SU-DHL-6 (cell line): ENCODE results near the gene ING1.

Source experiments
- H2AFZ ChIP-seq: fragments of 200-600 bp; sonication (generic); 2 replicates; pipeline ENCODE4 v1.6.1; 2014; ENCODE audit warnings: low read depth, mild to moderate bottlenecking, moderate library complexity, mixed read lengths, antibody characterized with exemption, low read length; ENCODE audit not compliant: severe bottlenecking
- H3F3A ChIP-seq: fragments of 200-600 bp; shearing (Covaris generic); 2 replicates; pipeline ENCODE4 v1.6.0; 2016; ENCODE audit warnings: antibody characterized with exemption, mild to moderate bottlenecking; ENCODE audit not compliant: insufficient read depth
- H3K27ac ChIP-seq: fragments of 200-600 bp; sonication (generic); 2 replicates; pipeline ENCODE4 v1.5.1; 2016; ENCODE audit warnings: low read depth, mild to moderate bottlenecking, low read length, moderate library complexity, mixed read lengths
- H3K27me3 ChIP-seq: fragments of 200-600 bp; sonication (generic), shearing (Covaris generic); 2 replicates; pipeline ENCODE4 v1.6.0; 2014; ENCODE audit warnings: mild to moderate bottlenecking, low read length
- H3K36me3 ChIP-seq: fragments of 200-600 bp; sonication (generic); 2 replicates; pipeline ENCODE4 v1.6.1; 2014; ENCODE audit warnings: mild to moderate bottlenecking, low read length, mixed read lengths
- H3K4me2 ChIP-seq: fragments of 300-600, 200-600 bp; shearing (Covaris generic), sonication (generic); 2 replicates; pipeline ENCODE4 v1.6.0; 2014; ENCODE audit warnings: low read length, low read depth, mild to moderate bottlenecking; ENCODE audit not compliant: poor library complexity, severe bottlenecking
- H3K4me3 ChIP-seq: fragments of 200-600 bp; sonication (generic); 2 replicates; pipeline ENCODE4 v1.5.1; 2014; ENCODE audit warnings: antibody characterized with exemption, low read length, mild to moderate bottlenecking, mixed read lengths; ENCODE audit not compliant: insufficient read depth, poor library complexity, severe bottlenecking
- H3K79me2 ChIP-seq: fragments of 200-600 bp; sonication (generic); 2 replicates; pipeline ENCODE4 v1.6.1; 2014; ENCODE audit warnings: mild to moderate bottlenecking, low read length, moderate library complexity; ENCODE audit not compliant: insufficient read depth
- H3K9ac ChIP-seq: fragments of 200-600 bp; sonication (generic); 2 replicates; pipeline ENCODE4 v1.7.0; 2014; ENCODE audit warnings: mild to moderate bottlenecking, low read length
- H3K9me2 ChIP-seq: fragments of 200-600 bp; sonication (generic); replicated peaks from 2 replicates; pipeline ENCODE4 v1.6.1; 2014; ENCODE audit warnings: low read length; ENCODE audit not compliant: insufficient read depth
- H3K9me3 ChIP-seq: fragments of 200-600 bp; sonication (generic); 2 replicates; pipeline ENCODE4 v1.6.1; 2014; ENCODE audit warnings: low read length, mixed read lengths; ENCODE audit not compliant: insufficient read depth
- H4K20me1 ChIP-seq: fragments of 200-600 bp; sonication (generic); 2 replicates; pipeline ENCODE4 v1.6.1; 2014; ENCODE audit warnings: low read depth, mild to moderate bottlenecking, antibody characterized with exemption, low read length, moderate library complexity, mixed read lengths
- EZH2phosphoT487 ChIP-seq: fragments of 200-600 bp; sonication (generic), shearing (Covaris generic); conservative IDR thresholded peaks from 2 replicates; pipeline ENCODE4 v1.6.1; 2018; ENCODE audit warnings: mild to moderate bottlenecking, antibody characterized with exemption, low read length, moderate library complexity, mixed read lengths
- TF ChIP-seq, protein P1 (sequence below): fragments of 200-600 bp; sonication (generic); IDR thresholded peaks from one replicate; pipeline ENCODE4 v1.5.1; 2017; ENCODE audit warnings: antibody characterized with exemption, mild to moderate bottlenecking, low read length, moderate library complexity; ENCODE audit not compliant: insufficient read depth, poor library complexity, severe bottlenecking

Gene ING1

GRCh38 chr13:110705826-110706569, 7.5 kb upstream of the ING1 start, which contains the start of gene CARS2:
Gene CARS2 (minus strand): TSS chr13:110706116. CDS start chr13:110706093, 23 bp downstream.
- peak within 1 kb of the TSS; percentile 52 for H2AFZ ChIP-seq
- H3K27me3 ChIP-seq: no peaks in the 10 kb centered on the region
- H3F3A ChIP-seq: peaks cover 10% of the 10 kb centered on the region
- no peaks in the 10 kb centered on the region for H4K20me1 ChIP-seq
- peaks cover 6% of the 10 kb centered on the region for H3K36me3 ChIP-seq
- H3K9ac ChIP-seq: peak within 1 kb of the TSS; percentile 83
- H3K27ac ChIP-seq: peak within 1 kb of the TSS; percentile 62
- H3K9me3 ChIP-seq: no peaks in the 10 kb centered on the region
- peaks cover 22% of the 10 kb centered on the region for H3K79me2 ChIP-seq
- no peaks in the 10 kb centered on the region for H3K9me2 ChIP-seq
- TF ChIP-seq, protein P1, sequence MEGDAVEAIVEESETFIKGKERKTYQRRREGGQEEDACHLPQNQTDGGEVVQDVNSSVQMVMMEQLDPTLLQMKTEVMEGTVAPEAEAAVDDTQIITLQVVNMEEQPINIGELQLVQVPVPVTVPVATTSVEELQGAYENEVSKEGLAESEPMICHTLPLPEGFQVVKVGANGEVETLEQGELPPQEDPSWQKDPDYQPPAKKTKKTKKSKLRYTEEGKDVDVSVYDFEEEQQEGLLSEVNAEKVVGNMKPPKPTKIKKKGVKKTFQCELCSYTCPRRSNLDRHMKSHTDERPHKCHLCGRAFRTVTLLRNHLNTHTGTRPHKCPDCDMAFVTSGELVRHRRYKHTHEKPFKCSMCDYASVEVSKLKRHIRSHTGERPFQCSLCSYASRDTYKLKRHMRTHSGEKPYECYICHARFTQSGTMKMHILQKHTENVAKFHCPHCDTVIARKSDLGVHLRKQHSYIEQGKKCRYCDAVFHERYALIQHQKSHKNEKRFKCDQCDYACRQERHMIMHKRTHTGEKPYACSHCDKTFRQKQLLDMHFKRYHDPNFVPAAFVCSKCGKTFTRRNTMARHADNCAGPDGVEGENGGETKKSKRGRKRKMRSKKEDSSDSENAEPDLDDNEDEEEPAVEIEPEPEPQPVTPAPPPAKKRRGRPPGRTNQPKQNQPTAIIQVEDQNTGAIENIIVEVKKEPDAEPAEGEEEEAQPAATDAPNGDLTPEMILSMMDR: no peak
- no peak for TF ChIP-seq EZH2phosphoT487
- H3K4me2 ChIP-seq: peak within 1 kb of the TSS; percentile 98
- peak within 1 kb of the TSS; percentile 82 for H3K4me3 ChIP-seq

GRCh38 chr13:110706570-110707372, 6.7 kb upstream of the ING1 start:
- Histone ChIP-seq H3K79me2 (peaks cover 22% of the 10 kb centered on the region), H3K4me3 (peak overlapping the region; percentile 35), H3K9me3 (no peaks in the 10 kb centered on the region), H3K9ac (peak overlapping the region; percentile 83), H3K36me3 (peaks cover 5% of the 10 kb centered on the region), H2AFZ (peak overlapping the region; percentile 52), H3F3A (peaks cover 15% of the 10 kb centered on the region), H3K27me3 (no peaks in the 10 kb centered on the region), H4K20me1 (no peaks in the 10 kb centered on the region), H3K9me2 (no peaks in the 10 kb centered on the region), H3K4me2 (peak overlapping the region; percentile 52), H3K27ac (no peak overlapping the region)
- TF ChIP-seq, protein P1: no peak
- TF ChIP-seq EZH2phosphoT487: no peak

GRCh38 chr13:110712081-110712848, 1.2 kb upstream of the ING1 start:
- H3K27me3 ChIP-seq: no peaks in the 10 kb centered on the region
- peak overlapping the region; percentile 100 for H3K4me2 ChIP-seq
- H3K9ac ChIP-seq: peak overlapping the region; percentile 98
- H4K20me1 ChIP-seq: peaks cover 10% of the 10 kb centered on the region
- peaks cover 19% of the 10 kb centered on the region for H3F3A ChIP-seq
- TF ChIP-seq, protein P1: no peak
- no peak for TF ChIP-seq EZH2phosphoT487
- H3K9me2 ChIP-seq: no peaks in the 10 kb centered on the region
- H3K9me3 ChIP-seq: no peaks in the 10 kb centered on the region
- no peaks in the 10 kb centered on the region for H3K36me3 ChIP-seq
- H3K27ac ChIP-seq: peak overlapping the region; percentile 98
- peak overlapping the region; percentile 97 for H3K4me3 ChIP-seq
- peaks cover 27% of the 10 kb centered on the region for H3K79me2 ChIP-seq
- peak overlapping the region; percentile 93 for H2AFZ ChIP-seq
